ENCODE data around the gene TRMT1. TPM values are rescaled to one million over a fixed set of nuclear protein-coding genes. Genes with fewer than 3 reads are reported as not detected.
A peak's percentile ranks its signal among the peaks of the same experiment; 100 is the strongest.

Gene TRMT1
- total RNA-seq, 4 donors from 2014 or later, result 27.0 to 70.5 (median 39.2) TPM

DNA sequence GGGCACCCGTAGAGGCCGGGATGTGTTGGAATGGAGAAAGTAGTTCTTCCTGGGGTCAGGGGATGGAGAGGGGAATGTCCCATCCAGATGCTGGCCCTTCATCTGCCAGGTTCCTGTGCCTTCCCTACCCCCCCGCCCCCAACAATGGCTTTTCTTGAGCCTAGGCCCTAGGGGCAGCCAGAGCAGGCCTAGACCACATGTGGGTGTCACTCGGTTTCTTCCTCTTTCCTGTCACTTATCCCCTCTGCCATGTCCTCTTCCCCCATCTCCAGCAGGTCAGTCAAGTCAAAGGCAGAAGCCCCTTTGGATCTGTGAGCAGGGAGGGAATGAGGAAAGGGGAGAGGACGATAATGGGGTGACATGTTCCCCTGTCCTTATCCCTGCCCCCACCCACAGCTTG, 50.3 kb downstream of the TRMT1 start:
- no peak for ATAC-seq (ENCODE audit: low FRiP score)
- DNase-seq (ENCODE audit: low spot score), result no peak
- TF ChIP-seq CTCF (IDR thresholded peaks at IDR 0.05), result no peak

DNA sequence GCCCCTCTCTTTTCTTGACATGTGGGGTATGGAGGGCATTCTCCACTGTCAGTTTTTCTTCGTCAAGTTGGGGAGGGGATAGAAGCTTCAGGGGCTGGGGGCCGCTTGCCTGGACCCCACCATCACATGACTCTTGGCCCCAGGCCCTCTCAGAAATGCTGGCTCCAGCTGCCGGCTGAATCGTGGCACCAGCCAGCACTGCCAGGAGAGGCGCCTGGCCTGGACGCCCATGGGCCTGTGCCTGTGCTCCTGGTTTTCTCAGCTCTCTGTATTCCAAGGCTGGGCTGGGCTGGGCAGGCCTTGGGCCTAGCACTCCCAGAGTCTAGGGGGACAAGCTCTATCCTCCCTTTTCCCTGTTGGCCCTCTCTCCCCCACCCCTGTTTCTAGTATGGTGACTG, 52.4 kb downstream of the TRMT1 start:
- DNase-seq (ENCODE audit: low spot score), result no peak
- no peak for TF ChIP-seq CTCF (IDR thresholded peaks at IDR 0.05)
- ATAC-seq (ENCODE audit: low FRiP score), result no peak

- DNase-seq (ENCODE audit: low spot score) (no peak), ATAC-seq (ENCODE audit: low FRiP score) (no peak)
- no peak for TF ChIP-seq CTCF (IDR thresholded peaks at IDR 0.05)
Observed at GRCh38 chr19:13063461-13064091, 53.0 kb downstream of the TRMT1 start.

GRCh38 chr19:13062317-13062716, 54.2 kb downstream of the TRMT1 start:
- no peak for TF ChIP-seq CTCF (IDR thresholded peaks at IDR 0.05)

GRCh38 chr19:13060964-13061927, 55.3 kb downstream of the TRMT1 start:
- TF ChIP-seq CTCF (IDR thresholded peaks at IDR 0.05), result peak in 1 of 3 donors; percentile 63
- DNase-seq (ENCODE audit: low spot score) (peak; percentile 72), ATAC-seq (ENCODE audit: low FRiP score) (peak; percentile 71)

More at GRCh38 chr19:13062317-13062716, 54.2 kb downstream of the TRMT1 start:
- DNase-seq (ENCODE audit: low spot score) (no peak), ATAC-seq (ENCODE audit: low FRiP score) (no peak)

DNA sequence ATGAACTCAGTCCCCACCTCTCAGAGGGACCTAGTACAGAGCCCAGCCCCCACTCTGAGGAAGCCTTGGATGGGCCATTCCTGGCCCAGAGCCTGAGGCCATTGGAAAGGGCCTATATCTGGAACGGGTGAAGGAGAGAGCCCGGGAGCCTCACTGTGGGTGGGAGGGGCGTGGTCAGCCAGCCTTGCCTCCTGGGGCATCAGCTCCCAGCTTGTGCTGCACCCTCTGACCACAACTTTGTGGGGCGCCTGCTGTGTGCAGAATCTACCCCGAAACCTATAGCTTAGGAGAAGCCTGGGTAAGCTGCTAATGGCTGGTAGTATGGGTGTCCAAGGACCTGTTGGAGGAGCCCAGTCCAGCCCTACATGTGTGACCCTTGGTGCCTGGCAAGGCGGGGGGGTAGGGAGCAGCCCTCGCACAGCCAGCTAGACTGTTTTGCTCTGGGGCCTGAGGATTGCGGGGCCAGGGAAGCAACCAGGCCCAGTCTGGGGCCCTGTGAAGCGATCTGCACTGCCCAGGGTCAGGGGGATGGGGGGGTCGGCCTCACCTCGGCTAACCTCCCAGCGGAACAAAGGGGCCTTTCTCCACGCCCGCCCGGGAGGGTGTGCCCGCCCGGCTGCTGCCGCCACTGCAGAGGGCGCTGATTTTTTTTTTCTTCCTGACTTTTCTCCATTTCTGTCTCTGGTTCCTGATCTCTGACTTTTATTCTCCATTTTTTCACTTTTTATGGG, 56.1 kb downstream of the TRMT1 start:
- no peak for DNase-seq (ENCODE audit: low spot score)
- TF ChIP-seq CTCF (IDR thresholded peaks at IDR 0.05), result no peak
- ATAC-seq (ENCODE audit: low FRiP score), result no peak
